Measurements from ENCODE around the gene S1PR5. TPM values are rescaled to one million over a fixed set of nuclear protein-coding genes. Genes with fewer than 3 reads are reported as not detected.

The S1PR5 gene
- total and polyA plus RNA-seq, 10 of the 15 experiments (the other 5 are each of a cell fraction or from before 2014, with no cell fraction given): 0.04 TPM; not detected in 9

DNA sequence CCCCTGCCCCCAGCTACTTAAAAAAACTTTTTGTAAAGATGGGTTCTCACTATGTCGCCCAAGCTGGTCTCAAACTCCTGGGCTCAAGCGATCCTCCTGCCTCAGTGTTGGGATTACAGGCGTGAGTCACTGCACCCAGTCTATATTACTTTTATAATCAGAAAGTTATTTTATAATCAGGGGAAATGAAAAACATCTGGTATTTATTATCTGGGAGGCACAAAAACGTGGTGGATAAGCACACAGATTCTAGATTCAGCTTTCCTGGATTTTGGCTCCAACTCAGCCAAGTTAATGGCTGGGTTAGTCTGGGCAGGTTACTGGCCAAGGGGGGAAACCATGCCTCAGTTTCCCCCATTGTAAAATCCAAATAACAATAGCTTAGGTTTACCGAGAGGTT is 38.8 kb downstream of the S1PR5 start (continued):
- TF ChIP-seq, protein P1, sequence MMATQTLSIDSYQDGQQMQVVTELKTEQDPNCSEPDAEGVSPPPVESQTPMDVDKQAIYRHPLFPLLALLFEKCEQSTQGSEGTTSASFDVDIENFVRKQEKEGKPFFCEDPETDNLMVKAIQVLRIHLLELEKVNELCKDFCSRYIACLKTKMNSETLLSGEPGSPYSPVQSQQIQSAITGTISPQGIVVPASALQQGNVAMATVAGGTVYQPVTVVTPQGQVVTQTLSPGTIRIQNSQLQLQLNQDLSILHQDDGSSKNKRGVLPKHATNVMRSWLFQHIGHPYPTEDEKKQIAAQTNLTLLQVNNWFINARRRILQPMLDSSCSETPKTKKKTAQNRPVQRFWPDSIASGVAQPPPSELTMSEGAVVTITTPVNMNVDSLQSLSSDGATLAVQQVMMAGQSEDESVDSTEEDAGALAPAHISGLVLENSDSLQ (IDR thresholded peaks at IDR 0.05): no peak
- TF ChIP-seq SMAD1 (IDR thresholded peaks at IDR 0.05; ENCODE audit: low read depth, partially characterized antibody) (no peak), SMC3 (IDR thresholded peaks at IDR 0.05; ENCODE audit: borderline replicate concordance, low read length) (no peak), SUPT20H (IDR thresholded peaks at IDR 0.05; ENCODE audit: borderline replicate concordance, control insufficient read depth, low read depth, low read length) (no peak), NBN (IDR thresholded peaks at IDR 0.05) (no peak), CREB1 (IDR thresholded peaks at IDR 0.05; ENCODE audit: low read depth) (no peak), ZNF217 (IDR thresholded peaks at IDR 0.05) (no peak)
- TF ChIP-seq, protein P2, sequence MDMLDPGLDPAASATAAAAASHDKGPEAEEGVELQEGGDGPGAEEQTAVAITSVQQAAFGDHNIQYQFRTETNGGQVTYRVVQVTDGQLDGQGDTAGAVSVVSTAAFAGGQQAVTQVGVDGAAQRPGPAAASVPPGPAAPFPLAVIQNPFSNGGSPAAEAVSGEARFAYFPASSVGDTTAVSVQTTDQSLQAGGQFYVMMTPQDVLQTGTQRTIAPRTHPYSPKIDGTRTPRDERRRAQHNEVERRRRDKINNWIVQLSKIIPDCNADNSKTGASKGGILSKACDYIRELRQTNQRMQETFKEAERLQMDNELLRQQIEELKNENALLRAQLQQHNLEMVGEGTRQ (IDR thresholded peaks at IDR 0.05; ENCODE audit: borderline replicate concordance, low read depth, low read length): no peak

DNA sequence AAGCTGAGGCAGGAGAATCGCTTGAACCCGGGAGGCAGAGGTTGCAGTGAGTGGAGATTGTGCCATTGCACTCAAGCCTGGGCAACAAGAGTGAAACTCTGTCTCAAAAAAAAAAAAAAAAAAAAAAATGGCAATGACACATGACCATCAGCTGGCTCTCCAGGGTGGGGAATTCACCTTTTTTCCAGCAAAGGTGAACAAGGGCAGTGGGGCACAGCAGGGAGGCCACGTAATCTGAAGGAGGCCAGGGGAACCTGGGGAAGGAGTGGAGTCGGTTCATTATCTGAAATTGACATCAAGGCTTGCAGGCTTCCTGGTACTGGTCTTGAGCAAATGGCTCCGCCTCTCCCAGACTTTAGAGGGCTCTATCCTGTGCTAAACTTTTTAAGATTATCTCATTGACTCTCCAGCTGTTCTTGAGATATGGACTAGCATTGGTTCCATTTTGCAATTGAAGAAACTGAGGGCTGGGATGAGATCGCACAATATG is 42.2 kb downstream of the S1PR5 start:
- H3K9me3 ChIP-seq (replicated peaks; ENCODE audit: control insufficient read depth, insufficient read depth, low read length): no peaks in the 10 kb centered on the region
- no peak overlapping the region for H2AFZ ChIP-seq (ENCODE audit: control insufficient read depth, low read depth, low read length)
- H3K79me2 ChIP-seq (ENCODE audit: control insufficient read depth, insufficient read depth, low read length): no peaks in the 10 kb centered on the region
- no peak overlapping the region for H3K27ac ChIP-seq (ENCODE audit: control insufficient read depth, insufficient read depth)
- POLR2A ChIA-PET: interaction anchor here (0.7 kb wide), 1 partner anchor 367 kb away, joined by 3 read pairs; no protein-coding TSS in a partner anchor
- BruUV-seq (replicated peaks): no TSS peak
- FAIRE-seq: no peak
- H3K36me3 ChIP-seq (ENCODE audit: control insufficient read depth in 2 of 2, insufficient read depth in 2 of 2, low read length in 1 of 2): no peaks in the 10 kb centered on the region
- no peak for DNase-seq (ENCODE audit: low read depth, low spot score)
- no peaks in the 10 kb centered on the region for H3K4me1 ChIP-seq (ENCODE audit: control insufficient read depth, insufficient read depth, low read length)
- H3K4me2 ChIP-seq (ENCODE audit: control insufficient read depth, insufficient read depth): no peak overlapping the region
- no peaks in the 10 kb centered on the region for H4K20me1 ChIP-seq (ENCODE audit: control insufficient read depth, insufficient read depth)
- no peak overlapping the region for H3K9ac ChIP-seq (ENCODE audit: control insufficient read depth, insufficient read depth, low read length)
- in situ Hi-C loops (cut with MboI): no loop called here
- intact Hi-C loops (cut with micrococcal nuclease; ENCODE audit: unreplicated experiment): loop anchor here (5.0 kb wide), 1 partner anchor 73 kb away; the partner anchor contains the start of gene CDC37
- CTCF ChIA-PET: interaction anchor here (0.7 to 1.6 kb wide), 4 partner anchors 8 to 38 kb away, joined by 3 to 7 read pairs (median 3); no protein-coding TSS in a partner anchor
- no peak overlapping the region for H3K4me3 ChIP-seq
- ATAC-seq: no peak
- H3K27me3 ChIP-seq (replicated peaks in 1 of 2; ENCODE audit: control insufficient read depth in 2 of 2, insufficient read depth in 2 of 2, low read length in 1 of 2): no peaks in the 10 kb centered on the region; a peak in 1 of 4 replicates
- SMC1A ChIA-PET (ENCODE audit: uncharacterized antibody, unreplicated experiment): no interaction called here
- 25% methylated on average over 6 of the region's 6 CpGs for WGBS (ENCODE audit: insufficient coverage, insufficient replicate concordance, low lambda C conversion rate, missing lambda C conversion rate)
- RAD21 ChIA-PET (ENCODE audit: unreplicated experiment): interaction anchor here (1.3 kb wide), 1 partner anchor 224 kb away, joined by 4 read pairs; no protein-coding TSS in a partner anchor
- no peak for TF ChIP-seq TCF3 (IDR thresholded peaks at IDR 0.05; ENCODE audit: borderline replicate concordance, insufficient read depth, low read depth, low read length)
- no peak for TF ChIP-seq CBX3 (IDR thresholded peaks at IDR 0.05; ENCODE audit: borderline replicate concordance, low read depth)
- no peak for TF ChIP-seq HDAC6 (IDR thresholded peaks at IDR 0.05; ENCODE audit: unreplicated experiment)
- TF ChIP-seq SREBF1 (IDR thresholded peaks at IDR 0.05; ENCODE audit: low read length): no peak
- TF ChIP-seq KAT2A (conservative IDR thresholded peaks at IDR 0.05; ENCODE audit: control insufficient read depth, low read depth, low read length): no peak
- no peak for TF ChIP-seq MYC (IDR thresholded peaks at IDR 0.05; ENCODE audit: insufficient read depth, insufficient read length, insufficient replicate concordance, low read length, severe bottlenecking)
- no peak for TF ChIP-seq NR2C1 (IDR thresholded peaks at IDR 0.05)
- TF ChIP-seq HCFC1 (IDR thresholded peaks at IDR 0.05; ENCODE audit: low read length): no peak
- TF ChIP-seq, protein P3, sequence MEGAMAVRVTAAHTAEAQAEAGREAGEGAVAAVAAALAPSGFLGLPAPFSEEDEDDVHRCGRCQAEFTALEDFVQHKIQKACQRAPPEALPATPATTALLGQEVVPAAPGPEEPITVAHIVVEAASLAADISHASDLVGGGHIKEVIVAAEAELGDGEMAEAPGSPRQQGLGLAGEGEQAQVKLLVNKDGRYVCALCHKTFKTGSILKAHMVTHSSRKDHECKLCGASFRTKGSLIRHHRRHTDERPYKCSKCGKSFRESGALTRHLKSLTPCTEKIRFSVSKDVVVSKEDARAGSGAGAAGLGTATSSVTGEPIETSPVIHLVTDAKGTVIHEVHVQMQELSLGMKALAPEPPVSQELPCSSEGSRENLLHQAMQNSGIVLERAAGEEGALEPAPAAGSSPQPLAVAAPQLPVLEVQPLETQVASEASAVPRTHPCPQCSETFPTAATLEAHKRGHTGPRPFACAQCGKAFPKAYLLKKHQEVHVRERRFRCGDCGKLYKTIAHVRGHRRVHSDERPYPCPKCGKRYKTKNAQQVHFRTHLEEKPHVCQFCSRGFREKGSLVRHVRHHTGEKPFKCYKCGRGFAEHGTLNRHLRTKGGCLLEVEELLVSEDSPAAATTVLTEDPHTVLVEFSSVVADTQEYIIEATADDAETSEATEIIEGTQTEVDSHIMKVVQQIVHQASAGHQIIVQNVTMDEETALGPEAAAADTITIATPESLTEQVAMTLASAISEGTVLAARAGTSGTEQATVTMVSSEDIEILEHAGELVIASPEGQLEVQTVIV (IDR thresholded peaks at IDR 0.05; ENCODE audit: borderline replicate concordance, partially characterized antibody): no peak
- TF ChIP-seq, protein P4, sequence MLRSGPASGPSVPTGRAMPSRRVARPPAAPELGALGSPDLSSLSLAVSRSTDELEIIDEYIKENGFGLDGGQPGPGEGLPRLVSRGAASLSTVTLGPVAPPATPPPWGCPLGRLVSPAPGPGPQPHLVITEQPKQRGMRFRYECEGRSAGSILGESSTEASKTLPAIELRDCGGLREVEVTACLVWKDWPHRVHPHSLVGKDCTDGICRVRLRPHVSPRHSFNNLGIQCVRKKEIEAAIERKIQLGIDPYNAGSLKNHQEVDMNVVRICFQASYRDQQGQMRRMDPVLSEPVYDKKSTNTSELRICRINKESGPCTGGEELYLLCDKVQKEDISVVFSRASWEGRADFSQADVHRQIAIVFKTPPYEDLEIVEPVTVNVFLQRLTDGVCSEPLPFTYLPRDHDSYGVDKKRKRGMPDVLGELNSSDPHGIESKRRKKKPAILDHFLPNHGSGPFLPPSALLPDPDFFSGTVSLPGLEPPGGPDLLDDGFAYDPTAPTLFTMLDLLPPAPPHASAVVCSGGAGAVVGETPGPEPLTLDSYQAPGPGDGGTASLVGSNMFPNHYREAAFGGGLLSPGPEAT (IDR thresholded peaks at IDR 0.05; ENCODE audit: low read depth): no peak

Data from GM12878 (cell line).